ENCODE results near the gene UGT3A1. TPM values are rescaled to one million over a fixed set of nuclear protein-coding genes. Genes with fewer than 3 reads are reported as not detected.

UGT3A1 gene
- total and polyA plus RNA-seq, 2 experiments from 2014 or later: 1.6 to 3.1 TPM

DNA sequence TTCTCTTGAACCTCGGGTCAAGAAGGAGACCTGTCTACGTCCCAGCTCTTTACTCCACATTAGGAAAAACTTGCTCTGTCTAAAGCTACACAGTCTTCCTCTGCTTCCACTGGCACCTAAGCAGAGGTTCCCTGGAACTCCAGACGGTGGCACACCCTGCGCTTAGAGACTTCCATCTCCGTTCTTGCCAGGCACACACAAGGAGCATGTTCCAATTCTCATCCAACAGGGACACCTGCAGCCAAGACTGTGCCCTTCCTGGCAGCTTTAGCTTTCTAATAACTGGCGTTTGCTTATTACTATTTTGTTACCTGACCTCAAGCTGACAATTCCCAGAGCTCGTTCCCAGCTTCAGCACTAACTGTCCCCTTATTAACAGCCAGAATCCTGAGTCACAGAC lies 68.7 kb downstream of the UGT3A1 start:
- Histone ChIP-seq H3K9me2 (ENCODE audit: insufficient read depth) (peaks cover 4% of the 10 kb centered on the region; the same call in 1 of the 2 replicates), H3K4me3 (no peak overlapping the region), H3K36me3 (ENCODE audit: insufficient read depth) (no peaks in the 10 kb centered on the region), H3K4me2 (no peak overlapping the region), H3K27me3 (ENCODE audit: insufficient read depth) (peaks cover 26% of the 10 kb centered on the region), H4K20me1 (replicated peaks; ENCODE audit: insufficient read depth) (no peaks in the 10 kb centered on the region), H2AFZ (no peak overlapping the region), H3F3A (replicated peaks; ENCODE audit: low read depth) (no peaks in the 10 kb centered on the region), H3K27ac (ENCODE audit: low read depth) (no peak overlapping the region), H3K4me1 (ENCODE audit: insufficient read depth) (no peaks in the 10 kb centered on the region), H3K79me2 (replicated peaks; ENCODE audit: insufficient read depth) (no peaks in the 10 kb centered on the region)
- Mint-ChIP-seq H3K27me3 (ENCODE audit: insufficient read depth, low read depth, poor library complexity) (peaks cover 28% of the 10 kb centered on the region), H3K9me3 (peaks cover 3% of the 10 kb centered on the region; the same call in 1 of the 3 replicates), H3K27ac (no peak overlapping the region), H3K4me1 (peaks cover 5% of the 10 kb centered on the region; the same call in 2 of the 3 replicates), H3K36me3 (ENCODE audit: low read depth) (no peaks in the 10 kb centered on the region), H3K4me3 (no peak overlapping the region)
- no peak for DNase-seq (ENCODE audit: low spot score)
- no peak for ATAC-seq
- TF ChIP-seq POLR2AphosphoS5 (IDR thresholded peaks at IDR 0.05; ENCODE audit: low read depth) (no peak), NANOG (IDR thresholded peaks at IDR 0.05; ENCODE audit: borderline replicate concordance) (no peak), ZNF114 (CRISPR knock-in tag; IDR thresholded peaks at IDR 0.05) (no peak)
- TF ChIP-seq, protein P1, sequence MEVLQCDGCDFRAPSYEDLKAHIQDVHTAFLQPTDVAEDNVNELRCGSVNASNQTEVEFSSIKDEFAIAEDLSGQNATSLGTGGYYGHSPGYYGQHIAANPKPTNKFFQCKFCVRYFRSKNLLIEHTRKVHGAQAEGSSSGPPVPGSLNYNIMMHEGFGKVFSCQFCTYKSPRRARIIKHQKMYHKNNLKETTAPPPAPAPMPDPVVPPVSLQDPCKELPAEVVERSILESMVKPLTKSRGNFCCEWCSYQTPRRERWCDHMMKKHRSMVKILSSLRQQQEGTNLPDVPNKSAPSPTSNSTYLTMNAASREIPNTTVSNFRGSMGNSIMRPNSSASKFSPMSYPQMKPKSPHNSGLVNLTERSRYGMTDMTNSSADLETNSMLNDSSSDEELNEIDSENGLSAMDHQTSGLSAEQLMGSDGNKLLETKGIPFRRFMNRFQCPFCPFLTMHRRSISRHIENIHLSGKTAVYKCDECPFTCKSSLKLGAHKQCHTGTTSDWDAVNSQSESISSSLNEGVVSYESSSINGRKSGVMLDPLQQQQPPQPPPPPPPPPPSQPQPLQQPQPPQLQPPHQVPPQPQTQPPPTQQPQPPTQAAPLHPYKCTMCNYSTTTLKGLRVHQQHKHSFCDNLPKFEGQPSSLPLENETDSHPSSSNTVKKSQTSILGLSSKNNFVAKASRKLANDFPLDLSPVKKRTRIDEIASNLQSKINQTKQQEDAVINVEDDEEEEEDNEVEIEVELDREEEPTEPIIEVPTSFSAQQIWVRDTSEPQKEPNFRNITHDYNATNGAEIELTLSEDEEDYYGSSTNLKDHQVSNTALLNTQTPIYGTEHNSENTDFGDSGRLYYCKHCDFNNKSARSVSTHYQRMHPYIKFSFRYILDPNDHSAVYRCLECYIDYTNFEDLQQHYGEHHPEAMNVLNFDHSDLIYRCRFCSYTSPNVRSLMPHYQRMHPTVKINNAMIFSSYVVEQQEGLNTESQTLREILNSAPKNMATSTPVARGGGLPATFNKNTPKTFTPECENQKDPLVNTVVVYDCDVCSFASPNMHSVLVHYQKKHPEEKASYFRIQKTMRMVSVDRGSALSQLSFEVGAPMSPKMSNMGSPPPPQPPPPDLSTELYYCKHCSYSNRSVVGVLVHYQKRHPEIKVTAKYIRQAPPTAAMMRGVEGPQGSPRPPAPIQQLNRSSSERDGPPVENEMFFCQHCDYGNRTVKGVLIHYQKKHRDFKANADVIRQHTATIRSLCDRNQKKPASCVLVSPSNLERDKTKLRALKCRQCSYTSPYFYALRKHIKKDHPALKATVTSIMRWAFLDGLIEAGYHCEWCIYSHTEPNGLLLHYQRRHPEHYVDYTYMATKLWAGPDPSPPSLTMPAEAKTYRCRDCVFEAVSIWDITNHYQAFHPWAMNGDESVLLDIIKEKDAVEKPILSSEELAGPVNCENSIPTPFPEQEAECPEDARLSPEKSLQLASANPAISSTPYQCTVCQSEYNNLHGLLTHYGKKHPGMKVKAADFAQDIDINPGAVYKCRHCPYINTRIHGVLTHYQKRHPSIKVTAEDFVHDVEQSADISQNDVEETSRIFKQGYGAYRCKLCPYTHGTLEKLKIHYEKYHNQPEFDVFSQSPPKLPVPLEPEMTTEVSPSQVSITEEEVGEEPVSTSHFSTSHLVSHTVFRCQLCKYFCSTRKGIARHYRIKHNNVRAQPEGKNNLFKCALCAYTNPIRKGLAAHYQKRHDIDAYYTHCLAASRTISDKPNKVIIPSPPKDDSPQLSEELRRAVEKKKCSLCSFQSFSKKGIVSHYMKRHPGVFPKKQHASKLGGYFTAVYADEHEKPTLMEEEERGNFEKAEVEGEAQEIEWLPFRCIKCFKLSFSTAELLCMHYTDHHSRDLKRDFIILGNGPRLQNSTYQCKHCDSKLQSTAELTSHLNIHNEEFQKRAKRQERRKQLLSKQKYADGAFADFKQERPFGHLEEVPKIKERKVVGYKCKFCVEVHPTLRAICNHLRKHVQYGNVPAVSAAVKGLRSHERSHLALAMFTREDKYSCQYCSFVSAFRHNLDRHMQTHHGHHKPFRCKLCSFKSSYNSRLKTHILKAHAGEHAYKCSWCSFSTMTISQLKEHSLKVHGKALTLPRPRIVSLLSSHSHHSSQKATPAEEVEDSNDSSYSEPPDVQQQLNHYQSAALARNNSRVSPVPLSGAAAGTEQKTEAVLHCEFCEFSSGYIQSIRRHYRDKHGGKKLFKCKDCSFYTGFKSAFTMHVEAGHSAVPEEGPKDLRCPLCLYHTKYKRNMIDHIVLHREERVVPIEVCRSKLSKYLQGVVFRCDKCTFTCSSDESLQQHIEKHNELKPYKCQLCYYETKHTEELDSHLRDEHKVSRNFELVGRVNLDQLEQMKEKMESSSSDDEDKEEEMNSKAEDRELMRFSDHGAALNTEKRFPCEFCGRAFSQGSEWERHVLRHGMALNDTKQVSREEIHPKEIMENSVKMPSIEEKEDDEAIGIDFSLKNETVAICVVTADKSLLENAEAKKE (CRISPR knock-in tag; IDR thresholded peaks at IDR 0.05): no peak

DNA sequence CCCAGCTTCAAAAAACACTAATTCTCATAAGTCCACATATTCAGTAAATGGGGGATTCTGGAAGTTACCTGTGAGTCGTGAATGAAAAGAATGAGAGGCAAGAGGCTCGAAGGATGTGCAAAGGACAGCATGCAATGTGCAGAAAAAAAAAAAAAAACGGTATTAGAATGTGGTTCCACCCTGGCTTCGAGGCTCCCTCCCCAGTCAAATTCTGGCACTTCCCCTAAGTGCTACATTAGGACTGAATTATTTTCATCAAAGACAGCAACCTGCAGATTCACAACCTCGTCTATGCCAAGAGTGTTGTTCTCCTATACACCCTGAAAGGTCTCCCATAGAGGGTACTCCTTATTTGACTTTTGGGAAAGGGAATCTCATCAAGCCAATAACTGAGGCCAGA lies 69.3 kb downstream of the UGT3A1 start:
- DNase-seq (ENCODE audit: low spot score): no peak
- H3K27me3 Mint-ChIP-seq (ENCODE audit: insufficient read depth, low read depth, poor library complexity): peaks cover 29% of the 10 kb centered on the region
- TF ChIP-seq, protein P2, sequence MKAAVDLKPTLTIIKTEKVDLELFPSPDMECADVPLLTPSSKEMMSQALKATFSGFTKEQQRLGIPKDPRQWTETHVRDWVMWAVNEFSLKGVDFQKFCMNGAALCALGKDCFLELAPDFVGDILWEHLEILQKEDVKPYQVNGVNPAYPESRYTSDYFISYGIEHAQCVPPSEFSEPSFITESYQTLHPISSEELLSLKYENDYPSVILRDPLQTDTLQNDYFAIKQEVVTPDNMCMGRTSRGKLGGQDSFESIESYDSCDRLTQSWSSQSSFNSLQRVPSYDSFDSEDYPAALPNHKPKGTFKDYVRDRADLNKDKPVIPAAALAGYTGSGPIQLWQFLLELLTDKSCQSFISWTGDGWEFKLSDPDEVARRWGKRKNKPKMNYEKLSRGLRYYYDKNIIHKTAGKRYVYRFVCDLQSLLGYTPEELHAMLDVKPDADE (IDR thresholded peaks at IDR 0.05): no peak
- TF ChIP-seq NANOG (IDR thresholded peaks at IDR 0.05; ENCODE audit: borderline replicate concordance) (no peak), EZH2phosphoT487 (IDR thresholded peaks at IDR 0.05; ENCODE audit: unreplicated experiment) (no peak), EZH2 (IDR thresholded peaks at IDR 0.05; ENCODE audit: low read depth, unreplicated experiment) (no peak)

More for the DNA sequence above, 69.3 kb downstream of the UGT3A1 start:
- no peak overlapping the region for H3K4me2 ChIP-seq
- Mint-ChIP-seq H3K4me1 (peaks cover 5% of the 10 kb centered on the region; the same call in 2 of the 3 replicates), H3K27ac (no peak overlapping the region), H3K9me3 (peaks cover 3% of the 10 kb centered on the region; the same call in 1 of the 3 replicates), H3K4me3 (no peak overlapping the region), H3K36me3 (ENCODE audit: low read depth) (no peaks in the 10 kb centered on the region)
- no peaks in the 10 kb centered on the region for H4K20me1 ChIP-seq (replicated peaks; ENCODE audit: insufficient read depth)
- no peak for ATAC-seq
- H3K27me3 ChIP-seq (ENCODE audit: insufficient read depth): peaks cover 26% of the 10 kb centered on the region
- H3K27ac ChIP-seq (ENCODE audit: low read depth): no peak overlapping the region
- H3F3A ChIP-seq (replicated peaks; ENCODE audit: low read depth): no peaks in the 10 kb centered on the region
- H3K4me1 ChIP-seq (ENCODE audit: insufficient read depth): no peaks in the 10 kb centered on the region
- peaks cover 4% of the 10 kb centered on the region; the same call in 1 of the 2 replicates for H3K9me2 ChIP-seq (ENCODE audit: insufficient read depth)
- no peaks in the 10 kb centered on the region for H3K36me3 ChIP-seq (ENCODE audit: insufficient read depth)
- H2AFZ ChIP-seq: no peak overlapping the region
- no peak overlapping the region for H3K4me3 ChIP-seq
- H3K79me2 ChIP-seq (replicated peaks; ENCODE audit: insufficient read depth): no peaks in the 10 kb centered on the region

Data from GM23338 (cell line).